IPS-15b (cell line): ENCODE measurements around the gene RNF157.

Source experiments
- H3K27me3 ChIP-seq: one replicate; pipeline ENCODE4 v1.6.1; 2013; ENCODE audit warnings: low read length; ENCODE audit not compliant: control insufficient read depth, insufficient read depth
- H3K36me3 ChIP-seq: one replicate; pipeline ENCODE4 v1.6.1; 2013; ENCODE audit warnings: low read length; ENCODE audit not compliant: control insufficient read depth, insufficient read depth
- H3K4me1 ChIP-seq: one replicate; pipeline ENCODE4 v1.6.1; 2013; ENCODE audit warnings: mild to moderate bottlenecking, low read length; ENCODE audit not compliant: control insufficient read depth, insufficient read depth
- H3K4me3 ChIP-seq: one replicate; pipeline ENCODE4 v1.5.1; 2013; ENCODE audit warnings: low read depth, low read length
- H3K9ac ChIP-seq: one replicate; pipeline ENCODE4 v1.6.1; 2013; ENCODE audit warnings: low read depth, mild to moderate bottlenecking, low read length
- H3K9me3 ChIP-seq: one replicate; pipeline ENCODE4 v1.6.1; 2013; ENCODE audit warnings: mild to moderate bottlenecking, low read length; ENCODE audit not compliant: control insufficient read depth, insufficient read depth

The RNF157 gene

GRCh38 chr17:76153640-76154039, 86.7 kb downstream of the RNF157 start:
- Histone ChIP-seq H3K36me3 (peaks cover 3% of the 10 kb centered on the region), H3K9ac (peak overlapping the region; percentile 3), H3K9me3 (no peaks in the 10 kb centered on the region), H3K4me3 (no peak overlapping the region), H3K4me1 (peaks cover 11% of the 10 kb centered on the region), H3K27me3 (no peaks in the 10 kb centered on the region)

GRCh38 chr17:76153202-76153601, 87.1 kb downstream of the RNF157 start:
- H3K9ac ChIP-seq: no peak overlapping the region
- H3K4me1 ChIP-seq: peaks cover 11% of the 10 kb centered on the region
- H3K27me3 ChIP-seq: no peaks in the 10 kb centered on the region
- H3K36me3 ChIP-seq: peaks cover 3% of the 10 kb centered on the region
- H3K9me3 ChIP-seq: no peaks in the 10 kb centered on the region
- no peak overlapping the region for H3K4me3 ChIP-seq

GRCh38 chr17:76152591-76152990, 87.7 kb downstream of the RNF157 start:
- no peak overlapping the region for H3K9ac ChIP-seq
- peaks cover 3% of the 10 kb centered on the region for H3K36me3 ChIP-seq
- no peak overlapping the region for H3K4me3 ChIP-seq
- H3K27me3 ChIP-seq: no peaks in the 10 kb centered on the region
- H3K4me1 ChIP-seq: peaks cover 11% of the 10 kb centered on the region
- H3K9me3 ChIP-seq: no peaks in the 10 kb centered on the region

- Histone ChIP-seq H3K27me3 (no peaks in the 10 kb centered on the region), H3K4me1 (peaks cover 11% of the 10 kb centered on the region), H3K36me3 (peaks cover 3% of the 10 kb centered on the region), H3K9me3 (no peaks in the 10 kb centered on the region), H3K9ac (no peak overlapping the region), H3K4me3 (no peak overlapping the region)
Measured at GRCh38 chr17:76151896-76152454, 88.3 kb downstream of the RNF157 start.

DNA sequence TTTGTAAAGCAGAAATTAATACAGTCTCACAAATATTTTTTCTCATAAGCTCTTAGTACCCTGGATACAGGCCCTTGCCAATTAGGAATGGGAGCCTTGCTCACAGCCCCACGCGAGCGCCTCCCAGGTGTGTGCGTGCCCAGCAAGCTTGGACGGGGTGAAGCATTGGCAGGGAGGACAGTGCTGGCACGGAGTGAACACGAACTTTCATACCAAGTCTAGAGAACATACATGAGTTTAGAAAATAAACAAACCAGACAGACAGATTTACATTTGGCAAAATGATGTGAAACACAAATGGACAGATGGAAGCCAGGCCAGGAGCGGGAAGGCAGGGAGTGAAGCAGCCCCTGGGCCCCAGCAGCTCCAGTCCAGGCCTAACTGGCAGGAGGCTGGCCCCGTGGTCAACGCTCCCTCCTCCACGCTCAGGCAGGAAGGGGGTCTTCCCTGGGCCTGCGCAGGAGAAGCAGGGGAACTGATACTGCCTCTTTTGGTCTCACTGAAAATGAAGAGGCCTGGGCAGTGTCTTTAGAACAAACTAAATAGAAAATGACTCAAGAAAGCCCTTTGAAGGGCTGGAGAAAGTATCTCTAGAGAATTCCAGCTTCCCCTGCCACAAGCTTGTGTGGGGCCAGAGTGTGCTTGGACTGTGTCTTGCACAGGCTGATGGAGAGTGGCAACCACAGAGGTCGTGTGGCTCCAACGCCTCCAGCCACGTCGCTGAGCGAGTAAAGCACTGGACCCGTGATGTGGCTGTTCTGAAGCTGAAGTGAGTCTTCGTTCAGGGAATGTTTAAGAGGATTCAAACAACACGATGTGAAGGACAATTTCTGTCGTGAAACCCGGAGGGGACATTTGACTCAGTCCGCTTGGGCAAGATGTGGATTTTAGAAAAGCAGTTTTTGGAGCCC, 89.3 kb downstream of the RNF157 start:
- Histone ChIP-seq H3K9ac (no peak overlapping the region), H3K4me1 (peaks cover 13% of the 10 kb centered on the region), H3K36me3 (peaks cover 3% of the 10 kb centered on the region), H3K9me3 (no peaks in the 10 kb centered on the region), H3K4me3 (no peak overlapping the region), H3K27me3 (no peaks in the 10 kb centered on the region)

- H3K4me1 ChIP-seq: peaks cover 17% of the 10 kb centered on the region
- H3K9ac ChIP-seq: no peak overlapping the region
- no peaks in the 10 kb centered on the region for H3K9me3 ChIP-seq
- no peak overlapping the region for H3K4me3 ChIP-seq
- peaks cover 6% of the 10 kb centered on the region for H3K27me3 ChIP-seq
- peaks cover 3% of the 10 kb centered on the region for H3K36me3 ChIP-seq
Measured at GRCh38 chr17:76149214-76149613, 91.1 kb downstream of the RNF157 start.

- Histone ChIP-seq H3K4me3 (no peak overlapping the region), H3K4me1 (peaks cover 12% of the 10 kb centered on the region), H3K27me3 (peaks cover 16% of the 10 kb centered on the region), H3K9ac (no peak overlapping the region), H3K9me3 (no peaks in the 10 kb centered on the region), H3K36me3 (peaks cover 3% of the 10 kb centered on the region)
Measured at GRCh38 chr17:76148015-76148326, 92.3 kb downstream of the RNF157 start.

- no peak overlapping the region for H3K9ac ChIP-seq
- H3K4me1 ChIP-seq: peaks cover 16% of the 10 kb centered on the region
Measured at GRCh38 chr17:76147211-76148014, 92.9 kb downstream of the RNF157 start.

DNA sequence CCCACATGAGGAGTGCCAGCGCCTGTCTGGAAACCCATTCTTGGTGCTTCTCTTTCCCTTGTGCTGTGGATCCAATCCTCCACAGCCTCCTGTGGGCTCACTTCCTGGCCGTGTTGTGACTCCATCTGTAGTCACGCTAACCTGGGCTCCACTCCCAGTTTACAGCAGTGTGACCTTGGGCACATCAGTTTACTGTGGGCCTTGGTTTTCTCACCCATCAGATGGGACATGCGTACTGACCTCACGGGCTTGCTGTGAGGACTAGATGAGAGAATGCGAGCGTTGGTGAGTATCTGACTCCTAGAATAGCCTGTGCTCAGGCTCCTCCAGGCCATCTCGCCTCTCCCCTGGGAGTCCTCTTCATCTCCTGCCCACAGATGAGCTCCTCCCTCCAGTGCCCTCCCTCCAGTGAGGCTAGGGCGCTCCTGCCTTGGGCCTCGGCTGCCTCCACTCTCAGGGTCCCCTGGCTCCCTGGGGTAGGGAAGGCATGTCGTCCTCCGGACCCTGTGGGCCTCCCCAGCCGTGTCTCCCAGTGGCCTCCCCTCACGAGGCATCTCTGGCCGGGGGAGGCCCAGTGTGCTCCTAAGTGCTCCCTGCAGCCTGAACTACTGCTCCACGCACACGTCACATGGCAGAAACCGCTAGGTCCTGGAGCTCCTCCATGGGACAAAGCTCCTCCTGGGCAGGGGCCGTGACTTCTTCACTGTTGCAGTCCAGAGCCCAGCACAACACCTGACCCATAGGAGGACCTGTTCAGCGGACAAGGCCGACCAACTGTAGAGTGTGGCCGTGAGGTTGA, 94.0 kb downstream of the RNF157 start:
- H3K27me3 ChIP-seq: peaks cover 32% of the 10 kb centered on the region
- H3K9me3 ChIP-seq: no peaks in the 10 kb centered on the region
- no peak overlapping the region for H3K9ac ChIP-seq
- H3K4me3 ChIP-seq: no peak overlapping the region
- H3K36me3 ChIP-seq: peaks cover 3% of the 10 kb centered on the region
- H3K4me1 ChIP-seq: peaks cover 24% of the 10 kb centered on the region

More at GRCh38 chr17:76147211-76148014, 92.9 kb downstream of the RNF157 start:
- Histone ChIP-seq H3K36me3 (peaks cover 3% of the 10 kb centered on the region), H3K27me3 (peaks cover 21% of the 10 kb centered on the region), H3K9me3 (no peaks in the 10 kb centered on the region), H3K4me3 (no peak overlapping the region)

DNA sequence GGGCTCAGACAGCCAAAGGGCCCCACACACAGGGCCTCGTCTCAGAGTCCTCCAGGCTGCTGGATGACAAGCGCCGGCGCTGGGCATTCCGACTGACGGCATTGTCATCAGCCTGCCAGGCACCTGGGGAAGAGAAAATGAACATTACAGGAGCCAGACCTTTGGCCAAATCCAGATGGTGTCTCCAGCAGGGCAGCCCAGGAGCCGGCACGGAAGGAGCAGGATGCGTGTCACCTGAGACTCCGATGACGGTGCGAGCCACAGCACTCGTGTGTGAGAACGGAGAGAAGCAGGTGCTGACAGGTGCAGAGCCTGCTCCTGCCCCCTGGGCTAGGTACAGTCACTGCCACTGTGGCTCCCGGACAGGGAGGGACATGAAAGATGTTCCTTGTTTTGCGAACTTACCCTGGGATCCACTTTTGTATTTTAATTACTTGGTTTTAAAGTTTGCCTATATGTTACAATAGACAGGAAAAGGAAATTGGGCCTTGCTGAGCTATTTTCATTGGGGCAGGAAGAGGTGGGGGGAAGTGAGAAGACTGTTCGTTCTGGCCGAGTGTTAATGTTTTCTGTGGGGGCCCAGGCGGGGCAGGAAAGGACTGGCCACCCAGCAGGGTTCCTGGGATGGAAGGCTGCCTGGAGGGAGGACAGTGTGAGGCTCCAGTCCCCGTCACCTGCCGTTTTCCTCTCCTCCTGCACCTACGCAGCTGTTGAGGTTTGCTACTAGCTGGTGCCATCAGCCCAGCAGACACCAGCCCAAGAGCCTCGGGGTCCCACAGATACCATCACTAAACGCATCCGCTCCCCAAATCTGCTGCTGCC, 94.9 kb downstream of the RNF157 start:
- Histone ChIP-seq H3K9me3 (no peaks in the 10 kb centered on the region), H3K27me3 (peaks cover 37% of the 10 kb centered on the region), H3K4me3 (no peak overlapping the region), H3K36me3 (no peaks in the 10 kb centered on the region), H3K9ac (no peak overlapping the region), H3K4me1 (peaks cover 24% of the 10 kb centered on the region)
